HG02943 (cell line): ENCODE data around the gene FBL.
A peak's percentile ranks its signal among the peaks of the same experiment; 100 is the strongest.
"Not testable (repeated sequence)": the region's sequence is repeated elsewhere in the genome, so short reads cannot be mapped to it uniquely, and the experiment has no call there.

Experiments
- ATAC-seq: cut with Tn5 transposase; IDR thresholded peaks from one replicate; pipeline ENCODE4 v1.9.1; 2021; ENCODE audit warnings: mild to moderate bottlenecking, low read depth, moderate library complexity; ENCODE audit not compliant: unreplicated experiment

The FBL gene

DNA sequence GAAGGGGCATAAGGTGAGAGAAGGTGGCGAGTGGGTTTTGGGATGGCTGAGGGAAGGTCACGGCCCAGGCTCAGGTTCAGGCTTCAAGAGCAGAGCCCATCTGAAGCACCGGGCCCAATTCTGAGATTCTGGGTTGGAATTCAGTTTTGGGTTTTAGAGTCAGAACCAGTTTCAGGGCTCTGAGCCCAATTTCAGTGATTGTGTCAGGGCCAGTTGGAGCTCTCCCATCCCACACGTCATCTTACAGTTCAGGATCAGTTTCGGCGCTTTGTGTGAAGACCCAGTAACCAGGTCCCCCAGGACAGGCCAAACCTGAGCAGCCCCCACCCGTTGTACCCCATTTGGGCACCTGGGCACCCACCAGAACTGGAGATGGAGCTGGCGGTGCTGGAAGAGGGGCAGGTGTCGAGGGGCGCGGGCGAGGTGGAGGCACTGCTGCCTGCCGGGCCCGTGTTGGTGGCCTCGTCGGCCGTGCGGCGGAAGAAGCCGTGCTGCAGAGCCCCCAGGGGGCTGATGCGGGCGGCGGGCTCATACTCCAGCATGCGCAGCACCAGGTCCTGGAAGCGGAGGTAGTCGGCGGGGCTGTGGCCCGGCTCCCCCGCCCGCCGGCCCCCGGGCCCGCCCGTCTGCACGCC is 19.8 kb downstream of the FBL start:
- ATAC-seq, result no peak

DNA sequence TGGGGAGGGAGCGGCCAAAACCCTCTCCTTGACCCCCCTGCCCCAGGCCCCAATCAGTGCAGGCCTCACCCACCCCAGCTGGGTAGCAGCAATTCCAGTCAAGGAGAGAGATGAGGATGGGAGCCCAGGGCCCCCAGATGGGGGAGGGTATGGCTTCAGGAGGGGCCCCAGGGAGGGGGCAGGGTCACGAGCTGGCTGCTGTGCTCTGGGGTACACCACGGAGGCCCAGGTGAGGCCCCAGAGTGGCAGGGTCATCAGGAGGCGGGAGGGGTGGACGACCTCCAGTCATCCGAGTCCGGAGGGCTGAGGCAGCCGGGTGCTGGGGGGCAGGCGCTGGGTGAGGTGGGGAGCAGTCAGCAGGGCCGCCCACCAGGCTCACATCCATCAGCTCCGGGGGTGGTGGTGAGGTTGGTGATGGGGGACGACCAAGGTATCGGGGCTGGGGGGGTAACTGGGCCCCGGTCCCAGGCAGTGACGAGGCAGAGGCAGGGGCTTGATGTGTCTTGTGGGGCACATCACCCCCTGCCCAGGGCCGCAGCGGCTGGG is 20.6 kb downstream of the FBL start:
- ATAC-seq, result no peak

- no peak for ATAC-seq
These were observed 21.1 kb downstream of the FBL start for GRCh38 chr19:39825093-39825463.

DNA sequence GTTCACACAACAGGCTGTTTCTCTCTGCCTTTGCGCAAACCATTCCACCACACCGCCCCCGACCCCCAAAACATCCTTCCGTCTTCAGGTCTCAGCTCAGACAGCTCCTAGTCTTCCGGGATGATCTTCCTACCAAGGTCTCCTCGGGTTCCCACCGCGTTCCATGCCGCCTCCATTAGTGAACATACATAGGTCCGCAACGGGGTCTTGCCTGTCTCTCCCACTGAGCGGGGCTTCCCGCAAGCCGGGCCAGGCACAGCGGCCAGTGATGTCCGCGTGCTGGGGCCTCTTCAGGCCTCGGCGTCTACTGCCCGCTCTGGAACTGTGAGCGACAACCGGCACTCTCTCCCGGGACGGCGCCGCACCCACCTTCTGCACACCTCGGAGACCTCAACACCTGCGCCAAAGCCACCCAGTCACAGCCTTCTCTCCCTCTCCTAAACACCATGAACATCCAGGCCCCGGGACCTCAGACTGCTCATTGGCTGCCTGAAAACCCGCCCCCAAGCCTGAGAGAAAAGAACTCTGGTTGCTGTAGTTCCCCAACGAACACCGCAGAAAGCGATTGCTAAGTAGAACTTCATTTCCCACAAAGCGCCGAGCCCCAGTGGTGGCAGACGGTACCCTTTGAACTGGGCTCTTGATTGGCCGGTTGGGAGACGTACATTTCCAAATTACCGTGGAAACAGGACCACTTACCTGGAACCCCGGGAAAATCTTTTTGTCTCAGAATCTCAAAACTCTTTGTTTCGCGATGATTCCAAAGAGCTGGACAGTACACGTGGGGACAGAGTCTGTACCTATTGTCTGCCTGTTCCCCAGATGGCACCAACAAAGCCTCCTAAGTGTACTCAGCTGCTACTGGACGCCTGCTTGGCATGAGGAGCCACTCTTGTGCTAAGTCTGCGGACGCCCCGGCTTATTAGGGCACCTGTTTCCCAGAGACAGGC is 21.8 kb downstream of the FBL start:
- peak; percentile 69 for ATAC-seq

DNA sequence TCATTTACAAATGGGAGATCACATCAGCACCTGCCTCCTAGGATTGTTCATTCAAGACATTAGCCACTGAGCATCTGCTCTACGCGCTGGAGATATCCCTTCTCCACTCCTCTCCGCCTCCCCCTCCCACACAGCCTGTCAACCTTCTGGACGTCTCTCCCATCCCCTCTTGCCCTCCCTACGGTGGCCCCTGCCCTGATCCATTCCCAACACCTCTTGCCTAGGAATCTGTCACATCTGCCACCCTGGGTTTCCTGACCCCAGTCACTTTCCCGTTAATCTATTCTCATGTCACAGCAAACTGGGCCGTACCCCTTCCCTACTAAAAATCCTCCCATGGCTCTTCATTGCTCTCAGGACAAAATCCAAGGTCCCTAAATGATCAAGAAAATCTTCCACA is 22.5 kb downstream of the FBL start:
- no peak for ATAC-seq

DNA sequence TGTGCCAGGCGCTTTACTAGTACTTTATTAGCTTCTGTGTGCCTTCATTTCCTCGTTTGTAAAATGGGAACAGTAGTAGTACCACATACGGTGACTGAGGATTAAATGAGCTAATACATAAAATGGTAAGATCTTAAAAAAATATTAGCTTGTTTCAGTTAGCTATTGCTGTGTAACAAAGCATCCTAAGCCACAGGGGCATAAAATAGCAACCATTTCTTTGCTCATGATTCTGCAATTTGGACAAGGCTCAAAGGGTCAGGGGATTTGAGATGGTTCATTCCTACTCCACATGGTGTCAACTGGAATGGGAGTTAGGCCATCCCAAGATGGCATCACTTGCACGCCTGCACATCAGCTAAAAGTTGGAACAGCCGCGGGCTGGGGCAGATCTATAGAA is 25.5 kb downstream of the FBL start:
- no peak for ATAC-seq

DNA sequence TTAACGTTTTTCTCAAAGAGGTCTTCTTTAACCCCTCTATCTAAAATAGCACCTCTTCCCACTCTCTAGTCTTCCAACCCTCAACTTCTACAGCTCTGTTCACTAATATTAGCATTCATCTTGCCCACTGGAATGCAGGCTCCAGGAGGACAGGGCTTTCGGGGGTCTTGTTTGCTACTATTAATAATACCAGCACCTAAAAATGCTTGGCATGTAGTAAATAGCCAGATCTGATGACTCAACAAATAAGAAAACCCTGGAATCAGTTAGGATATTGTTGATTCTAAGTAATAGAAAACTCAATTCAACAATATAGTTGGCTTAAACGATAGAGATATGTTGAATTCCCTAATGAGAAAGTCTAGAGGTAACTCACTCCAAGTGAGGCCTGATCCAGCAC is 26.4 kb downstream of the FBL start:
- ATAC-seq, result no peak

DNA sequence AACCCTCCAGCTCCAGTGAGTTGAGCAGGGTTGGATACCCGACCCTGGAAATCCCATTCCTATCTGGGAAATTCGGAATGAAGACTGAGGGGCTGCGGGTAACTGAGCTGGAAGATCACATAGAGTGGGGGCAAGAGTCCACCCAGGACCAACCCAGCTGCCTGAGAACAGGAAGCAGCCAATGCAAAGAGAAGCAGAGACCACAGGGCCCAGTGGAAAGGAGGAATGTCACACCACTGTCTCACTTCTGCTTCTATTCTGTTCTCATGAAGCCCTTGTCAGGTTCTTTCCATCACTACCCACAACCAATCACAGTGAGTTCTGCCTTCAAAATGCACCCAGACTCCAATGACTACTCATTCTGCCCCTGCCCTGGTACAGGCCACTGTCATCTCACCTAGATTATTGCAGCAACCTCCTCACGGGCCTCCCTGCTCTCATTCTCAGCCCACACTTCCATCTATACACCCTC is 27.5 kb downstream of the FBL start:
- no peak for ATAC-seq

DNA sequence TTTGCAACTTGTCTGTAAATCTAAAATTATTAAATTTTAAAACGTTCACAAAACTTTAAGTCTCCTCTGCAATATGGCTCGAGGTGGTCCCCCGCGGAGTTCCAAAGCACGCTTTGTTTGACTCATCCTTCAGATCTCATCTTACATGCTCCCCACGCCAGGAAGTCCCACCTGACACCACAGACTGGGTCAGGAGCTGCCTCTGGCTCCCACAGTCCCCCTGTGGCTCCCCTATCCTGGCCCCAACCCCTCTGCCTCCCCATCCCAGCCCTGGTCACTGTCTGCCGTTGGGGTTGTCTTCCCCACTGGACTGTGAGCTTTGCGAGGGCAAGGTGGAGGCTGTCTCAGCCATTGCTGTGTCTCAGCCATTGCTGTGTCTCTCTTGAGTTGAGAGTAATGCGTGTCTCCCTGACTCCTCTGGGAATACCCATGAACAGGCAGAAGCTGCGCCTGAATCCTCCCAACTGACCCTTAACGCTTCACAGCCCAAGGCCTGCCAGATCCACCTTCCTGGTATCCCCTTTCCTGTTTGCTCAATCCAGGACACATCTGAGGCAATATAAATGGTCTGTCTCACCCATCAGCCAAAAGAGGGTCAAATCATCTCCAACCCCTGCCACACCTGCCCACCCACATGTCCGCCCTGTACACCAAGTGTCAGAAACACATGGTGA is 28.2 kb downstream of the FBL start:
- ATAC-seq, result no peak

DNA sequence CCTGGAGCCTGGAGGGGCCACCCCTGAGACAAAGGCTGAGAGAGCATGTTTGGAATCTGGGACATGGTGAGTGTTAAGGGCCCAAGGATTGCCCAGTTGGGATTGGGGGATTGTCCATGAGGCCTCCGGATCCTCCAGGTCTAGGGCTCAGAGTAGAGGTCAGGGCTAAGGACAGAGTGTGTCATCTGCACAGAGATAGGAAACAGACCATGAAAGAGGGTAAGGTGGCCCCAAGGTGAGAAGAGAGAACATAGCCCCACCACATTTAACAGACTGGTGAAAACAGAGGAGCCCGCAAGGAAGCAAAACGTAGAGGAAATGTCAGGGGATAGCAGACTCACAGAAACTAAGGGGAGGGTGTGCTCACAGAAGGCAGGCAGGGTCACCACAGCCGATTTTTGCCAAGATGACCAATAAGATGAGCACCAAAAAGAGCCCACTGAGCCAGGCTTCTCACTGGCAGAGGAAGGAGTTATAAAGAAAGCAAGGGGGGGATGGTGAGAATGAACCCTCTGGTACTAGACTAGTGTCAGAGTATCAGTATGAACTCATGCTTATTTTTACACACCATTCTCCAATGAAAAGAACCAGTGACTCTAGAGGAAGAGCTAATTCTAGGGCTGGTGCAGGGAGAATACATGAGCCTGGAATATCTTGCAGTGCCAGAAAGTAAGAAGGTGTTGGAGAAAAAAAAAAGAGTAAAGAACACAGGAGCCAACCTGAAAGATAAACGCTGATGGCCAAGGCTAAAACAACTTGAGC is 29.7 kb downstream of the FBL start:
- no peak for ATAC-seq

DNA sequence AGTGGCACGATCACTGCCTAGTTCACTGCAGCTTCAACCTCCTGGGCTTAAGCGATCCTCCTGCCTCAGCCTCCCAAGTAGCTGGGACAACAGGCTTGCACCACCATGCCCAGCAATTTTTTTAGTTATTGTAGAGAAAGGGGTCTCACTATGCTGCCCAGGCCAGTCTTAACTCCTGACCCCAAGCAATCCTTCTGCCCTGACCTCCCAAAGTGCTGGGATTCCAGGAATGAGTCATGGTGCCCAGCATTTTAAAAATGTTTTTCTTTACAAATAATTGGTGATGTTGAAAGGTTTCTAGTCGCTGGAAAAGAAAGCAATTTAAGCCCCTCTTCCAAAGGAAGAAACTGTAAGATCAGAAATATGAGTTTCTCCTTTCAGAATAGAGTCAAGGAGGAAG is 31.6 kb downstream of the FBL start:
- no peak for ATAC-seq

- not testable (repeated sequence) for ATAC-seq
These were observed 32.1 kb downstream of the FBL start for GRCh38 chr19:39814111-39814510.

GRCh38 chr19:39813264-39813993 is 32.8 kb downstream of the FBL start:
- no peak for ATAC-seq

GRCh38 chr19:39811064-39811463 is 35.1 kb downstream of the FBL start:
- ATAC-seq, result no peak

DNA sequence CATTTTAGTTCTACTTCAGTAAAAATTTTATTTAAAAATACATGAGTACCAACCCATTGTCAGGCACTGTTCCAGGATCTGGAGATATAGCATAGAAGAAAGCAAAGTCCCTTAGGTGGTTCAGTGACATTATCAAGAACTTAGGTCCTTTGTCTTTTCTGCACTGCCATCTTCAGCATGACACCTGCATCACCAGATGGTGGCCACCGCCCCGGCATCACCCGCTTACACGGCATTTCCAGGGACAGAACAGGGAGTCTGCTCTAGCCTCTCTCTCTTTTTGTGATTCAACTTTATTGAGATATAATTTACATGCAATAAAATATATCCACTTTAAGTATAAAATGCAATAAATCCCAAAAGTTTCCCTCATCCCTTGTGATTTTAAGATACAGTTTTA is 35.8 kb downstream of the FBL start:
- ATAC-seq, result no peak

GRCh38 chr19:39809368-39809767 is 36.8 kb downstream of the FBL start:
- no peak for ATAC-seq

DNA sequence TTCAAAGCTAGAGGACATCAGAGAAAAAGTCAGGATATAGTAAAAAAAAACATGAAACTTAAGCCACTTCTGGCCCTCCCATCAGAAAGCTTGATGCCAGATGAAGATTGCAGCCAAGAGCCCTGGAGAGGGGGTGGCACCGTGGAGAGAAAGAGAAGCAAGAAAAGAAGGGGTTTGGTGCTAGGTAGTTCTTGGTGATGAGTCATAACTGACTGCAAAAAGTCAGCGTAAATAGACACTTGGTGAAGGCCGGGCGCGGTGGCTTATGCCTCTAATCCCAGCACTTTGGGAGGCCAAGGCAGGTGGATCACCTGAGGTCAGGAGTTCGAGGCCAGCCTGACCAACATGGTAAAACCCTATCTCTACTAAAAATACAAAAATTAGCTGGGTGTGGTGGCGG is 37.5 kb downstream of the FBL start:
- ATAC-seq, result not testable (repeated sequence)

DNA sequence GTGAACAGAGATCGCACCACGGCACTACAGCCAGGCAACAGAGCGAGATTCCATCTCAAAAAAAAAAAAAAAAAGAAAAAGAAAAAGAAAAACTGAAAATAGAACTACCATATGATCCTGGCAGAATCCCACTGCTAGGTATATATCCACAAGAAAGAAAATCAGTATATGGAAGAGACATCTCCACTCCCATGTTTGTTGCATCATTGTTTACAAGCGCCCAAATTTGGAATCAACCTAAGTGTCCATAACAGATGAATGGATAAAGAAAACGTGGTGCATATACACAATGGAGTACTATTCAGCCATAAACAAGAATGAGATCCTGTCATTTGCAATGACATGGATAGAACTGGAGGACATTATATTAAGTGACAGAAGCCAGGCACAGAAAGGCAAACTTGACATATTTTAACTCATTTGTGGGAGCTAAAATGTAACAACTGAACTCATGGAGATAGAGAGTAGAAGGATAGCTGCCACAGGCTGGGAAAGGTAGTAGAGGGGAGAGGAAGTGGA is 38.3 kb downstream of the FBL start:
- ATAC-seq, result no peak

DNA sequence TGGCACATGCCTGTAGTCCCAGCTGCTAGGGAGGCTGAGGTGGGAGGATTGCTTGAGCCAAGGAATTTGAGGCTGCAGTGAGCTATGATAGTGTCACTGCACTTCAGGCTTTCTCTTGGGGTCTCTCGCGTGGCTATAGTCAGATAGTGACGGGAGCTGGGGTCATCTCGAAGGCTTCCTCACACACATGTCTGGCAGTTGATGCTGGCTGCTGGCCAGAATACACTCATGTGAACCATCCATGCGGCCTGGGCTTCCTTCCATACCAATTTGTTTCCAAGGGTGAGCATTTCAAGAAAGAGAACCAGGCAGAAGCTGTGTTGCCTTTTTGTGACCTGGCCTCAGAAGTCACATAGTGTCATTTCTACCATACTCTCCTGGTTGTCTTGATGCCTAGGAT is 41.1 kb downstream of the FBL start:
- no peak for ATAC-seq
